C1 segment of cervical spinal cord (tissue), 14 donors: ENCODE measurements around the gene SRRM2.

ENCODE experiments used
- DNase-seq, 14 donors: peaks; one replicate each; lab custom pipeline; 2025; lab: John Stamatoyannopoulos, UW

SRRM2 gene

GRCh38 chr16:2798723-2799204 lies 46.3 kb downstream of the SRRM2 start:
- DNase-seq: no peak

- no peak for DNase-seq
Measured at GRCh38 chr16:2799205-2799858, 46.9 kb downstream of the SRRM2 start.

- no peak for DNase-seq
Measured at GRCh38 chr16:2799859-2800226, 47.4 kb downstream of the SRRM2 start.

GRCh38 chr16:2803545-2804195 lies 51.2 kb downstream of the SRRM2 start:
- no peak for DNase-seq

- DNase-seq: no peak
Measured at GRCh38 chr16:2804728-2805127, 52.3 kb downstream of the SRRM2 start.

- no peak for DNase-seq
Measured at GRCh38 chr16:2806286-2806685, 53.8 kb downstream of the SRRM2 start.

- DNase-seq: no peak
Measured at GRCh38 chr16:2808181-2808580, 55.7 kb downstream of the SRRM2 start.

GRCh38 chr16:2809149-2809760 lies 56.8 kb downstream of the SRRM2 start:
- DNase-seq: no peak

GRCh38 chr16:2810651-2811050 lies 58.2 kb downstream of the SRRM2 start:
- DNase-seq: no peak

- no peak for DNase-seq
Measured at GRCh38 chr16:2811703-2812471, 59.4 kb downstream of the SRRM2 start.

GRCh38 chr16:2813771-2814221 lies 61.4 kb downstream of the SRRM2 start:
- DNase-seq: no peak

- no peak for DNase-seq
Measured at GRCh38 chr16:2814551-2815298, 62.3 kb downstream of the SRRM2 start.

GRCh38 chr16:2815299-2815771 lies 62.9 kb downstream of the SRRM2 start:
- DNase-seq: no peak

- DNase-seq: no peak
Measured at GRCh38 chr16:2816751-2817339, 64.4 kb downstream of the SRRM2 start, which contains the start of gene PRSS21. PRSS21 (plus strand) TSS chr16:2817237; CDS start chr16:2817269, 32 bp downstream.

GRCh38 chr16:2817340-2818271 lies 65.2 kb downstream of the SRRM2 start:
- no peak for DNase-seq

- DNase-seq: no peak
Measured at GRCh38 chr16:2818272-2818876, 65.9 kb downstream of the SRRM2 start.

GRCh38 chr16:2819179-2819938 lies 66.9 kb downstream of the SRRM2 start:
- no peak for DNase-seq
